SK-N-SH treated with all-trans-retinoic acid at 6 μM for 48 hours (cell line): ENCODE results near the gene ACVR1B.

Experiments used
- ATAC-seq: fragments of 200-7000 bp; cut with Tn5 transposase; 3 replicates; pipeline ENCODE4 v1.9.1; 2020; ENCODE audit warnings: mild to moderate bottlenecking, moderate library complexity
- ARNTL ChIP-seq: fragments of 450-650 bp; formaldehyde crosslinking; IDR thresholded peaks from 2 replicates; pipeline ENCODE4 v1.5.0; 2020; ENCODE audit warnings: low read depth, mild to moderate bottlenecking, moderate library complexity, borderline replicate concordance
- BACH2 ChIP-seq: fragments of 250-450 bp; sonication (Bioruptor Pico); IDR thresholded peaks from 2 replicates; pipeline ENCODE4 v1.9.0; 2021; ENCODE audit warnings: mild to moderate bottlenecking, borderline replicate concordance
- CREB5 ChIP-seq: fragments of 250-450 bp; sonication (Bioruptor Pico); IDR thresholded peaks from 2 replicates; pipeline ENCODE4 v1.5.1; 2020; ENCODE audit warnings: low read depth, mild to moderate bottlenecking, moderate library complexity
- CSDC2 ChIP-seq: fragments of 250-450 bp; sonication (Bioruptor Pico); IDR thresholded peaks from 2 replicates; pipeline ENCODE4 v1.5.0; 2020; ENCODE audit warnings: mild to moderate bottlenecking, moderate library complexity
- ESRRG ChIP-seq: fragments of 250-450 bp; sonication (Bioruptor Pico); IDR thresholded peaks from 2 replicates; pipeline ENCODE4 v1.6.1; 2021; ENCODE audit warnings: mild to moderate bottlenecking
- GLIS3 ChIP-seq: fragments of 250-450 bp; sonication (Bioruptor Pico); IDR thresholded peaks from 2 replicates; pipeline ENCODE4 v1.5.0; 2020; ENCODE audit warnings: mild to moderate bottlenecking, moderate library complexity
- ISL1 ChIP-seq: fragments of 250-450 bp; sonication (Bioruptor Pico); IDR thresholded peaks from 2 replicates; pipeline ENCODE4 v2.1.2; 2022; ENCODE audit warnings: mild to moderate bottlenecking, moderate library complexity
- OSR1 ChIP-seq: fragments of 250-450 bp; sonication (Bioruptor Pico); IDR thresholded peaks from 2 replicates; pipeline ENCODE4 v1.8.0; 2022; ENCODE audit warnings: moderate library complexity, mild to moderate bottlenecking, inconsistent platforms
- PATZ1 ChIP-seq: fragments of 250-450 bp; sonication (Bioruptor Pico); IDR thresholded peaks from 2 replicates; pipeline ENCODE4 v1.8.0; 2020; ENCODE audit warnings: mild to moderate bottlenecking, moderate library complexity, borderline replicate concordance
- POU6F1 ChIP-seq: fragments of 250-450 bp; sonication (Bioruptor Pico); IDR thresholded peaks from 2 replicates; pipeline ENCODE4 v1.8.0; 2021; ENCODE audit warnings: low read depth, mild to moderate bottlenecking, moderate library complexity, borderline replicate concordance
- PPARA ChIP-seq: fragments of 250-450 bp; sonication (Bioruptor Pico); IDR thresholded peaks from 2 replicates; pipeline ENCODE4 v1.5.0; 2020; ENCODE audit warnings: mild to moderate bottlenecking, borderline replicate concordance
- RARB ChIP-seq: fragments of 250-450 bp; sonication (Bioruptor Pico); IDR thresholded peaks from 2 replicates; pipeline ENCODE4 v1.8.0; 2021; ENCODE audit warnings: mild to moderate bottlenecking, moderate library complexity
- SNAI2 ChIP-seq: fragments of 250-450 bp; sonication (Bioruptor Pico); IDR thresholded peaks from 2 replicates; pipeline ENCODE4 v1.5.0; 2020; ENCODE audit warnings: mild to moderate bottlenecking, moderate library complexity
- TCF4 ChIP-seq: fragments of 250-450 bp; sonication (Bioruptor Pico); IDR thresholded peaks from 2 replicates; pipeline ENCODE4 v1.8.0; 2021; ENCODE audit warnings: mild to moderate bottlenecking, moderate library complexity, borderline replicate concordance
- TOX ChIP-seq: fragments of 250-450 bp; sonication (Bioruptor Pico); IDR thresholded peaks from 2 replicates; pipeline ENCODE4 v1.8.0; 2021; ENCODE audit warnings: mild to moderate bottlenecking, moderate library complexity, borderline replicate concordance
- TSHZ2 ChIP-seq: fragments of 250-450 bp; sonication (Bioruptor Pico); IDR thresholded peaks from 2 replicates; pipeline ENCODE4 v1.5.0; 2020; ENCODE audit warnings: mild to moderate bottlenecking, moderate library complexity
- ZC3H10 ChIP-seq: fragments of 250-450 bp; sonication (Bioruptor Pico); IDR thresholded peaks from 2 replicates; pipeline ENCODE4 v1.5.1; 2021; ENCODE audit warnings: mild to moderate bottlenecking, moderate library complexity
- ZFP3 ChIP-seq: fragments of 250-450 bp; sonication (Bioruptor Pico); IDR thresholded peaks from 2 replicates; pipeline ENCODE4 v1.5.0; 2020; ENCODE audit warnings: mild to moderate bottlenecking, moderate library complexity
- ZFP30 ChIP-seq: fragments of 450-650 bp; formaldehyde crosslinking; IDR thresholded peaks from 2 replicates; pipeline ENCODE4 v1.5.0; 2022; ENCODE audit warnings: mild to moderate bottlenecking, moderate library complexity
- ZNF565 ChIP-seq: fragments of 450-650 bp; formaldehyde crosslinking; conservative IDR thresholded peaks from 2 replicates; pipeline ENCODE4 v1.5.0; 2020; ENCODE audit warnings: low read depth, mild to moderate bottlenecking, moderate library complexity
- ZNF70 ChIP-seq: fragments of 450-650 bp; formaldehyde crosslinking; IDR thresholded peaks from 2 replicates; pipeline ENCODE4 v1.5.0; 2020; ENCODE audit warnings: mild to moderate bottlenecking, moderate library complexity
- ZNF8 ChIP-seq: fragments of 450-650 bp; formaldehyde crosslinking; IDR thresholded peaks from 2 replicates; pipeline ENCODE4 v1.5.0; 2020; ENCODE audit warnings: mild to moderate bottlenecking, moderate library complexity

ACVR1B gene

GRCh38 chr12:52024845-52025230, 73.3 kb downstream of the ACVR1B start:
- no peak for ATAC-seq
- no peak for TF ChIP-seq ZFP3 (CRISPR knock-in tag)
- TF ChIP-seq, all 23 proteins: peak for 0

GRCh38 chr12:52026263-52026662, 74.8 kb downstream of the ACVR1B start:
- TF ChIP-seq TOX (no peak), GLIS3 (CRISPR knock-in tag) (no peak)
- TF ChIP-seq, all 23 proteins: peak for 0

GRCh38 chr12:52027085-52027843, 75.8 kb downstream of the ACVR1B start:
- no peak for ATAC-seq
- no peak for TF ChIP-seq RARB (CRISPR knock-in tag)
- no peak for TF ChIP-seq ZFP3 (CRISPR knock-in tag)
- no peak for TF ChIP-seq ARNTL (CRISPR knock-in tag)
- TF ChIP-seq ZFP30 (CRISPR knock-in tag), result no peak

More at GRCh38 chr12:52026263-52026662, 74.8 kb downstream of the ACVR1B start:
- no peak for ATAC-seq

- TF ChIP-seq ZNF8 (CRISPR knock-in tag), result no peak
Observed at GRCh38 chr12:52029685-52030084, 78.2 kb downstream of the ACVR1B start.

GRCh38 chr12:52032446-52032803, 80.9 kb downstream of the ACVR1B start:
- peak; percentile 61 for ATAC-seq
- TF ChIP-seq ZNF70 (CRISPR knock-in tag), result peak; percentile 17; the same call in 1 of the 2 replicates
- TF ChIP-seq ARNTL (CRISPR knock-in tag), result no peak
- TF ChIP-seq ISL1 (CRISPR knock-in tag), result 0 out of 2 replicates have a peak, but pooled peaks have one; percentile 6

More at GRCh38 chr12:52029685-52030084, 78.2 kb downstream of the ACVR1B start:
- peak; percentile 12; the same call in 2 of the 3 replicates for ATAC-seq

- ATAC-seq, result peak; percentile 95
- TF ChIP-seq TSHZ2 (CRISPR knock-in tag), result peak; percentile 56; the same call in 1 of the 2 replicates
- 0 out of 2 replicates have a peak, but pooled peaks have one; percentile 34 for TF ChIP-seq TCF4 (CRISPR knock-in tag)
- TF ChIP-seq CREB5, result 0 out of 2 replicates have a peak, but pooled peaks have one; percentile 25
- no peak for TF ChIP-seq RARB (CRISPR knock-in tag)
- no peak for TF ChIP-seq ZFP30 (CRISPR knock-in tag)
- TF ChIP-seq ESRRG (CRISPR knock-in tag), result no peak
- TF ChIP-seq OSR1 (CRISPR knock-in tag), result no peak
- TF ChIP-seq BACH2, result no peak
- no peak for TF ChIP-seq ZC3H10
- TF ChIP-seq ZNF70 (CRISPR knock-in tag), result no peak
- no peak for TF ChIP-seq POU6F1
- no peak for TF ChIP-seq TOX
- no peak for TF ChIP-seq SNAI2 (CRISPR knock-in tag)
- no peak for TF ChIP-seq ARNTL (CRISPR knock-in tag)
- no peak for TF ChIP-seq PPARA (CRISPR knock-in tag)
- no peak for TF ChIP-seq ZFP3 (CRISPR knock-in tag)
- 0 out of 2 replicates have a peak, but pooled peaks have one; percentile 43 for TF ChIP-seq GLIS3 (CRISPR knock-in tag)
- no peak for TF ChIP-seq ZNF565 (CRISPR knock-in tag)
- TF ChIP-seq ZNF8 (CRISPR knock-in tag), result no peak
- TF ChIP-seq CSDC2 (CRISPR knock-in tag), result peak; percentile 39; the same call in 1 of the 2 replicates
- TF ChIP-seq ISL1 (CRISPR knock-in tag), result no peak
- TF ChIP-seq PATZ1 (CRISPR knock-in tag), result 0 out of 2 replicates have a peak, but pooled peaks have one; percentile 9
Observed at GRCh38 chr12:52032804-52033445, 81.4 kb downstream of the ACVR1B start.
